Measurements from ENCODE around the gene PKD2L2. TPM values are rescaled to one million over a fixed set of nuclear protein-coding genes. Genes with fewer than 3 reads are reported as not detected.
"Not testable (repeated sequence)": the region's sequence is repeated elsewhere in the genome, so short reads cannot be mapped to it uniquely, and the experiment has no call there.

The PKD2L2 gene
- total RNA-seq, 1 donor from 2014 or later, result not detected

- DNase-seq (ENCODE audit: low spot score), result no peak
- Mint-ChIP-seq H3K36me3 (ENCODE audit: low read depth) (peaks cover 11% of the 10 kb centered on the region), H3K4me1 (ENCODE audit: low read depth) (peaks cover 16% of the 10 kb centered on the region), H3K27ac (ENCODE audit: unreplicated experiment) (no peak overlapping the region), H3K27me3 (ENCODE audit: low read depth) (no peaks in the 10 kb centered on the region), H3K9me3 (ENCODE audit: low read depth) (no peaks in the 10 kb centered on the region), H3K4me3 (ENCODE audit: unreplicated experiment) (no peak overlapping the region)
- no peak for TF ChIP-seq CTCF (IDR thresholded peaks at IDR 0.05)
Measured at GRCh38 chr5:137959488-137959887, 70.2 kb downstream of the PKD2L2 start.

- no peak for TF ChIP-seq CTCF (IDR thresholded peaks at IDR 0.05)
- Mint-ChIP-seq H3K4me1 (ENCODE audit: low read depth) (peaks cover 12% of the 10 kb centered on the region), H3K36me3 (ENCODE audit: low read depth) (peaks cover 13% of the 10 kb centered on the region), H3K27ac (ENCODE audit: unreplicated experiment) (no peak overlapping the region), H3K27me3 (ENCODE audit: low read depth) (no peaks in the 10 kb centered on the region), H3K9me3 (ENCODE audit: low read depth) (no peaks in the 10 kb centered on the region), H3K4me3 (ENCODE audit: unreplicated experiment) (no peak overlapping the region)
- no peak for DNase-seq (ENCODE audit: low spot score)
Measured at GRCh38 chr5:137960141-137960540, 70.9 kb downstream of the PKD2L2 start.

GRCh38 chr5:137960819-137961218 lies 71.6 kb downstream of the PKD2L2 start:
- Mint-ChIP-seq H3K27ac (ENCODE audit: unreplicated experiment) (no peak overlapping the region), H3K4me3 (ENCODE audit: unreplicated experiment) (no peak overlapping the region), H3K9me3 (ENCODE audit: low read depth) (no peaks in the 10 kb centered on the region), H3K4me1 (ENCODE audit: low read depth) (peaks cover 9% of the 10 kb centered on the region), H3K36me3 (ENCODE audit: low read depth) (peaks cover 13% of the 10 kb centered on the region), H3K27me3 (ENCODE audit: low read depth) (no peaks in the 10 kb centered on the region)
- TF ChIP-seq CTCF (IDR thresholded peaks at IDR 0.05), result no peak
- DNase-seq (ENCODE audit: low spot score), result no peak

- not testable (repeated sequence) for H3K27ac Mint-ChIP-seq (ENCODE audit: unreplicated experiment); H3K4me3 Mint-ChIP-seq (ENCODE audit: unreplicated experiment); H3K4me1 Mint-ChIP-seq (ENCODE audit: low read depth); DNase-seq (ENCODE audit: low spot score); H3K27me3 Mint-ChIP-seq (ENCODE audit: low read depth)
- Mint-ChIP-seq H3K36me3 (ENCODE audit: low read depth) (peaks cover 12% of the 10 kb centered on the region), H3K9me3 (ENCODE audit: low read depth) (peaks cover 11% of the 10 kb centered on the region)
Measured at GRCh38 chr5:137970384-137970783, 81.1 kb downstream of the PKD2L2 start.

GRCh38 chr5:137975208-137975607 lies 86.0 kb downstream of the PKD2L2 start:
- Mint-ChIP-seq H3K4me1 (ENCODE audit: low read depth) (no peaks in the 10 kb centered on the region), H3K4me3 (ENCODE audit: unreplicated experiment) (no peak overlapping the region), H3K36me3 (ENCODE audit: low read depth) (peaks cover 21% of the 10 kb centered on the region), H3K27me3 (ENCODE audit: low read depth) (no peaks in the 10 kb centered on the region), H3K27ac (ENCODE audit: unreplicated experiment) (no peak overlapping the region), H3K9me3 (ENCODE audit: low read depth) (peaks cover 4% of the 10 kb centered on the region)
- DNase-seq (ENCODE audit: low spot score), result no peak
- no peak for TF ChIP-seq CTCF (IDR thresholded peaks at IDR 0.05)

GRCh38 chr5:137989419-137989818 lies 100.2 kb downstream of the PKD2L2 start:
- peaks cover 7% of the 10 kb centered on the region for H3K36me3 Mint-ChIP-seq (ENCODE audit: low read depth)
- no peak overlapping the region for H3K27ac Mint-ChIP-seq (ENCODE audit: unreplicated experiment)
- H3K27me3 Mint-ChIP-seq (ENCODE audit: low read depth), result no peaks in the 10 kb centered on the region
- H3K4me1 Mint-ChIP-seq (ENCODE audit: low read depth), result peaks cover 16% of the 10 kb centered on the region
- no peak for TF ChIP-seq CTCF (IDR thresholded peaks at IDR 0.05)
- DNase-seq (ENCODE audit: low spot score), result no peak
- H3K4me3 Mint-ChIP-seq (ENCODE audit: unreplicated experiment), result no peak overlapping the region
- no peaks in the 10 kb centered on the region for H3K9me3 Mint-ChIP-seq (ENCODE audit: low read depth)
